Epithelial cell of proximal tubule (primary cell): Measurements from ENCODE around the gene ABLIM2. TPM values are rescaled to one million over a fixed set of nuclear protein-coding genes. Genes with fewer than 3 reads are reported as not detected.

Experiments used
- DNase-seq: peaks from one replicate; pipeline ENCODE4 v3.0.0-alpha.2; 2011; ENCODE audit warnings: low read depth
- H3K4me3 ChIP-seq: 2 replicates; pipeline ENCODE4 v1.5.1; 2011; ENCODE audit warnings: low read depth, mild to moderate bottlenecking, low read length
- CTCF ChIP-seq: conservative IDR thresholded peaks from 2 replicates; pipeline ENCODE4 v1.5.1; 2012; ENCODE audit warnings: low read depth, mild to moderate bottlenecking, low read length
- total RNA-seq: library from RNA; depleted of rRNA; stranded (reverse); fragments of >200 nt; gene quantifications from 2 replicates; pipeline ENCODE4 v1.2.3, GENCODE V29; 2015

The ABLIM2 gene
- total RNA-seq, 1 donor from 2014 or later: 1.0 TPM

- peak overlapping the region; percentile 71 for H3K4me3 ChIP-seq
These were observed 39.7 kb upstream of the ABLIM2 start for GRCh38 chr4:8198206-8198905.

GRCh38 chr4:8197521-8197920 lies 38.9 kb upstream of the ABLIM2 start:
- DNase-seq: no peak
- no peak for TF ChIP-seq CTCF
- H3K4me3 ChIP-seq: no peak overlapping the region

More at GRCh38 chr4:8198206-8198905, 39.7 kb upstream of the ABLIM2 start:
- no peak for TF ChIP-seq CTCF
- no peak for DNase-seq

GRCh38 chr4:8195841-8196458 lies 37.3 kb upstream of the ABLIM2 start:
- H3K4me3 ChIP-seq: no peak overlapping the region
- DNase-seq: no peak
- no peak for TF ChIP-seq CTCF

- H3K4me3 ChIP-seq: no peak overlapping the region
- no peak for DNase-seq
- TF ChIP-seq CTCF: no peak
These were observed 36.8 kb upstream of the ABLIM2 start for GRCh38 chr4:8195431-8195830.

- no peak for DNase-seq
- no peak overlapping the region for H3K4me3 ChIP-seq
- no peak for TF ChIP-seq CTCF
These were observed 36.0 kb upstream of the ABLIM2 start for GRCh38 chr4:8194306-8195242.

- no peak overlapping the region for H3K4me3 ChIP-seq
- TF ChIP-seq CTCF: peak; percentile 35
- DNase-seq: no peak
These were observed 34.4 kb upstream of the ABLIM2 start for GRCh38 chr4:8192748-8193738.
